Stimulated activated CD8-positive, alpha-beta memory T cell treated with anti-CD3 and anti-CD28 coated beads, Interleukin-15, amount 100 ng/mL, for 1 hour (primary cell): ENCODE measurements around the gene URB1.
"Not testable (repeated sequence)": the region's sequence is repeated elsewhere in the genome, so short reads cannot be mapped to it uniquely, and the experiment has no call there.

Experiments used
- DNase-seq: peaks from one replicate; pipeline ENCODE4 v3.0.0-alpha.2; 2020; ENCODE audit warnings: low read depth

URB1 gene

GRCh38 chr21:32392880-32393676, at the start of gene URB1:
Gene URB1 (minus strand): TSS chr21:32393012. CDS start chr21:32392910, 102 bp downstream.
- DNase-seq, result peak; percentile 90

GRCh38 chr21:32437729-32438128, 44.9 kb upstream of the URB1 start:
- no peak for DNase-seq

- not testable (repeated sequence) for DNase-seq
Measured at GRCh38 chr21:32432982-32433660, 40.3 kb upstream of the URB1 start.

GRCh38 chr21:32427958-32428623, 35.3 kb upstream of the URB1 start:
- no peak for DNase-seq

GRCh38 chr21:32426592-32427051, 33.8 kb upstream of the URB1 start:
- no peak for DNase-seq

- no peak for DNase-seq
Measured at GRCh38 chr21:32426066-32426465, 33.3 kb upstream of the URB1 start.

- no peak for DNase-seq
Measured at GRCh38 chr21:32425628-32426027, 32.8 kb upstream of the URB1 start.

GRCh38 chr21:32424674-32425073, 31.9 kb upstream of the URB1 start:
- DNase-seq, result no peak

GRCh38 chr21:32424191-32424535, 31.4 kb upstream of the URB1 start:
- no peak for DNase-seq

GRCh38 chr21:32423320-32424190, 30.7 kb upstream of the URB1 start:
- no peak for DNase-seq

GRCh38 chr21:32422064-32422463, 29.3 kb upstream of the URB1 start:
- no peak for DNase-seq

- no peak for DNase-seq
Measured at GRCh38 chr21:32418146-32418545, 25.3 kb upstream of the URB1 start.

- DNase-seq, result no peak
Measured at GRCh38 chr21:32415451-32416398, 22.9 kb upstream of the URB1 start.

GRCh38 chr21:32414579-32415358, 22.0 kb upstream of the URB1 start:
- DNase-seq, result no peak

GRCh38 chr21:32413697-32414578, 21.1 kb upstream of the URB1 start:
- no peak for DNase-seq

GRCh38 chr21:32413015-32413504, 20.2 kb upstream of the URB1 start:
- DNase-seq, result no peak

GRCh38 chr21:32412162-32413014, 19.6 kb upstream of the URB1 start, which contains the start of gene EVA1C:
Gene EVA1C (plus strand): TSS chr21:32412706. CDS start chr21:32412854, 148 bp downstream.
- peak; percentile 41 for DNase-seq
